Progenitor cell of endocrine pancreas (in vitro differentiated cells): ENCODE data around the gene RBBP5. TPM values are rescaled to one million over a fixed set of nuclear protein-coding genes. Genes with fewer than 3 reads are reported as not detected.

Experiments used
- DNase-seq: peaks from one replicate; pipeline ENCODE4 v3.0.0; 2021; ENCODE audit warnings: low spot score; ENCODE audit not compliant: unreplicated experiment
- H3K27ac Mint-ChIP-seq: 2 replicates; pipeline ENCODE4 v1.8.0; 2021; ENCODE audit warnings: mild to moderate bottlenecking, moderate library complexity, mixed read lengths
- H3K27me3 Mint-ChIP-seq: 2 replicates; pipeline ENCODE4 v1.8.0; 2021; ENCODE audit warnings: mixed read lengths
- H3K36me3 Mint-ChIP-seq: 2 replicates; pipeline ENCODE4 v1.8.0; 2022; ENCODE audit warnings: mixed read lengths; ENCODE audit not compliant: insufficient read depth
- H3K4me1 Mint-ChIP-seq: 2 replicates; pipeline ENCODE4 v1.8.0; 2021; ENCODE audit warnings: low read depth, mixed read lengths
- H3K4me3 Mint-ChIP-seq: 2 replicates; pipeline ENCODE4 v1.8.0; 2021; ENCODE audit warnings: low read depth, mild to moderate bottlenecking, moderate library complexity, mixed read lengths
- H3K9me3 Mint-ChIP-seq: 2 replicates; pipeline ENCODE4 v1.8.0; 2021; ENCODE audit warnings: low read depth, mixed read lengths
- total RNA-seq: library from RNA; stranded (reverse); gene quantifications from 2 replicates; pipeline ENCODE4 v1.2.1, GENCODE V29; 2021
- TF ChIP-seq, protein P1 (sequence below): fragments of 200-600 bp; sonication (generic); IDR thresholded peaks from one replicate; pipeline ENCODE4 v1.5.0; 2021; ENCODE audit warnings: antibody characterized with exemption, mild to moderate bottlenecking; ENCODE audit not compliant: unreplicated experiment

RBBP5 gene
- total RNA-seq, 1 donor from 2014 or later, result 20.9 TPM

- TF ChIP-seq, protein P1, sequence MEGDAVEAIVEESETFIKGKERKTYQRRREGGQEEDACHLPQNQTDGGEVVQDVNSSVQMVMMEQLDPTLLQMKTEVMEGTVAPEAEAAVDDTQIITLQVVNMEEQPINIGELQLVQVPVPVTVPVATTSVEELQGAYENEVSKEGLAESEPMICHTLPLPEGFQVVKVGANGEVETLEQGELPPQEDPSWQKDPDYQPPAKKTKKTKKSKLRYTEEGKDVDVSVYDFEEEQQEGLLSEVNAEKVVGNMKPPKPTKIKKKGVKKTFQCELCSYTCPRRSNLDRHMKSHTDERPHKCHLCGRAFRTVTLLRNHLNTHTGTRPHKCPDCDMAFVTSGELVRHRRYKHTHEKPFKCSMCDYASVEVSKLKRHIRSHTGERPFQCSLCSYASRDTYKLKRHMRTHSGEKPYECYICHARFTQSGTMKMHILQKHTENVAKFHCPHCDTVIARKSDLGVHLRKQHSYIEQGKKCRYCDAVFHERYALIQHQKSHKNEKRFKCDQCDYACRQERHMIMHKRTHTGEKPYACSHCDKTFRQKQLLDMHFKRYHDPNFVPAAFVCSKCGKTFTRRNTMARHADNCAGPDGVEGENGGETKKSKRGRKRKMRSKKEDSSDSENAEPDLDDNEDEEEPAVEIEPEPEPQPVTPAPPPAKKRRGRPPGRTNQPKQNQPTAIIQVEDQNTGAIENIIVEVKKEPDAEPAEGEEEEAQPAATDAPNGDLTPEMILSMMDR, result no peak
- DNase-seq, result no peak
- Mint-ChIP-seq H3K9me3 (no peaks in the 10 kb centered on the region), H3K27ac (no peak overlapping the region), H3K4me3 (no peak overlapping the region), H3K36me3 (no peaks in the 10 kb centered on the region), H3K4me1 (no peaks in the 10 kb centered on the region), H3K27me3 (peaks cover 2% of the 10 kb centered on the region)
Measured at GRCh38 chr1:205060746-205061145, 61.0 kb downstream of the RBBP5 start.

GRCh38 chr1:205059660-205060059 lies 62.1 kb downstream of the RBBP5 start:
- no peak overlapping the region for H3K27ac Mint-ChIP-seq
- TF ChIP-seq, protein P1, result no peak
- H3K9me3 Mint-ChIP-seq, result no peaks in the 10 kb centered on the region
- H3K36me3 Mint-ChIP-seq, result no peaks in the 10 kb centered on the region
- no peaks in the 10 kb centered on the region for H3K4me1 Mint-ChIP-seq
- H3K4me3 Mint-ChIP-seq, result no peak overlapping the region
- peaks cover 8% of the 10 kb centered on the region for H3K27me3 Mint-ChIP-seq
- no peak for DNase-seq

GRCh38 chr1:205058853-205059252 lies 62.9 kb downstream of the RBBP5 start:
- H3K9me3 Mint-ChIP-seq, result no peaks in the 10 kb centered on the region
- peaks cover 9% of the 10 kb centered on the region for H3K27me3 Mint-ChIP-seq
- no peaks in the 10 kb centered on the region for H3K4me1 Mint-ChIP-seq
- no peak overlapping the region for H3K4me3 Mint-ChIP-seq
- no peak overlapping the region for H3K27ac Mint-ChIP-seq
- no peaks in the 10 kb centered on the region for H3K36me3 Mint-ChIP-seq
- DNase-seq, result no peak
- TF ChIP-seq, protein P1, result no peak

DNA sequence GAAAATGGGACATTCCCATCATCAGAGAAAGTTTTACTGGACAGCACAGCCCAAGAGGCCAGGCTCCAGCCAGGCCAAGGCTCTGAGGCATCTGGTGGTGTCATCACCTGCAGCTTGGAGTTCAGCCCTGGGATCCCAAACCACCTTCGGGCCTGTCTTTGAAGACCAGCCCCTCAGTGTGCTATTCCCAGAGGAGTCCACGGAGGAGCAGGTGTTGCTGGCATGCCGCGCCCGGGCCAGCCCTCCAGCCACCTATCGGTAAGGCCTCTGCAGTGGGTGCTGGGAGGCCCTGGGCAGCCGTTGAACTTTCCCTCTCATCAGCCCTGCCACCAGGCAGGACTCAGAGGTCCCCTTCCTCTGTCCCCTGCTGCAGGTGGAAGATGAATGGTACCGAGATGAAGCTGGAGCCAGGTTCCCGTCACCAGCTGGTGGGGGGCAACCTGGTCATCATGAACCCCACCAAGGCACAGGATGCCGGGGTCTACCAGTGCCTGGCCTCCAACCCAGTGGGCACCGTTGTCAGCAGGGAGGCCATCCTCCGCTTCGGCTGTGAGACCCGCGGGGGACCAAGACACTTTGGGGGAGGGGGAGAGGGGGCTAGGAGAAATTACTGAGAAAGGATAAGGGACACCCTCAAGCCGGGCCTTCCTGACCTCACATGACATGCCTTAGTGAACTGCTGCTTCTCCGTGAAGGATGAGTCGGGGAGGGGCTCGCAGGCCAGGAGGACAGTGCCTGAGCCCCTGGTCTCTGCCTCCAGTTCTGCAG lies 63.8 kb downstream of the RBBP5 start:
- H3K27ac Mint-ChIP-seq, result no peak overlapping the region
- H3K4me3 Mint-ChIP-seq, result no peak overlapping the region
- H3K27me3 Mint-ChIP-seq, result peaks cover 13% of the 10 kb centered on the region
- H3K36me3 Mint-ChIP-seq, result no peaks in the 10 kb centered on the region
- no peaks in the 10 kb centered on the region for H3K9me3 Mint-ChIP-seq
- H3K4me1 Mint-ChIP-seq, result no peaks in the 10 kb centered on the region
- TF ChIP-seq, protein P1, result no peak
- no peak for DNase-seq

- H3K4me1 Mint-ChIP-seq, result no peaks in the 10 kb centered on the region
- no peak overlapping the region for H3K27ac Mint-ChIP-seq
- TF ChIP-seq, protein P1, result no peak
- no peak for DNase-seq
- no peak overlapping the region for H3K4me3 Mint-ChIP-seq
- peaks cover 13% of the 10 kb centered on the region for H3K27me3 Mint-ChIP-seq
- no peaks in the 10 kb centered on the region for H3K36me3 Mint-ChIP-seq
- no peaks in the 10 kb centered on the region for H3K9me3 Mint-ChIP-seq
Measured at GRCh38 chr1:205056956-205057568, 64.7 kb downstream of the RBBP5 start.
